Peyer's patch (tissue), 4 donors: ENCODE measurements around the gene XKR7.

Experiments used
- CTCF ChIP-seq, 6 experiments: fragments of 450-650 bp in 4 of 6; fragments of 200-600 bp in 2 of 6; sonication (generic) in 1 of 6; IDR thresholded peaks; one replicate each; pipeline ENCODE4 v1.5.1; 2017 to 2019; ENCODE audit warnings: antibody characterized with exemption in 6 of 6, mild to moderate bottlenecking in 3 of 6, moderate library complexity in 1 of 6
- POLR2A ChIP-seq, 2 donors: fragments of 450-650 bp; IDR thresholded peaks; one replicate each; pipeline ENCODE4 v1.5.1; 2017; ENCODE audit warnings: antibody characterized with exemption in 2 of 2, mild to moderate bottlenecking in 2 of 2, moderate library complexity in 2 of 2

GRCh38 chr20:32051720-32052089 lies 83.8 kb downstream of the XKR7 start:
- no peak for TF ChIP-seq POLR2A (IDR thresholded peaks at IDR 0.05)
- TF ChIP-seq CTCF (IDR thresholded peaks at IDR 0.05) = no peak
